ENCODE data around the gene TCTN3.

The TCTN3 gene

DNA sequence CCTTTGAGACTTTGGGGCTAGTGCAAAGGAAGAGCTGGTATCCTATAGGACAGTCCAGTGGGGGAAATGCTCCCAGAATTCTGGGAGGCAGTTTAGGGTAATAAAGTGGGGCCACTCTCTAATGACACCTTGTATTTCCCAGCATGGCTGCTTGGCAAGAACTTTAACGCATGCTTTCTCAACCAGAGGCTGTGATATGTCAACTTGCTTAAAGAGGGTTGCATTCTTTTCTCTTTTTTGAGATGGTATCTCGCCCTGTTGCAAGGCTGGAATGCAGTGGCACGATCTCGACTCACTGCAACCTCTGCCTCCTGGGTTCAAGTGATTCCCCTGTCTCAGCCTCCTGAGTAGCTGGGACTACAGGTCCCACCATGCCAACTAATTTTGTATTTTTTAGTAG lies 75.6 kb downstream of the TCTN3 start:
- DNase-seq: no peak

DNA sequence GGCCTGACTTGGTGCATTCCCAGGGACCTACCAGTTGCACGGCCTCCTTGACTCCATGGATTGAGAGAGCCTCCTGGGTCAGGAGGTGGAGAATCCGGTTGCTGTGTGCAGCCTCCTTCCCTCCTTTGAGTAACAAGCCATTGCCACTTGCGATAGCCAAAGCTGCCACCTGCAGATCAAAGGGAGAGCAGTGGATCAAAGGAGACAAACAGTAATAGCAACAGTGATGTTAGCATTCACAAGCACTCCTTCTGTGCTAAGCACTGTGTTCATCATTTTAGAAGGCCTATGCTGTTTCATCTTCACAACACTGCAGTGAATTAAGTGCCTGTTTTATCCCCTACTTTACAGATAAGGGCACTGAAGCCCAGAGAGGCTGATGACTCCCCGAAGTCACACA lies 77.3 kb downstream of the TCTN3 start:
- no peak for DNase-seq

All from hematopoietic multipotent progenitor cell treated with erythropoietin and hydrocortisone succinate and interleukin-3 and kit ligand, for 4 days (in vitro differentiated cells).